Measurements from ENCODE around the gene CDK5RAP2.

GRCh38 chr9:120612218-120612617, 32.3 kb upstream of the CDK5RAP2 start:
- no peak for TF ChIP-seq EZH2 (IDR thresholded peaks at IDR 0.05; ENCODE audit: insufficient read depth, poor library complexity, severe bottlenecking)
- no peak for TF ChIP-seq EZH2phosphoT487 (IDR thresholded peaks at IDR 0.05; ENCODE audit: insufficient read depth, low read depth)
